Measurements from ENCODE around the gene CTSD.

The CTSD gene

GRCh38 chr11:1744891-1745700 is 18.6 kb downstream of the CTSD start:
- DNase-seq (ENCODE audit: low read depth in 2 of 2): no peak

GRCh38 chr11:1744137-1744886 is 19.4 kb downstream of the CTSD start:
- no peak for DNase-seq (ENCODE audit: low read depth in 2 of 2)

- DNase-seq (ENCODE audit: low read depth in 2 of 2): no peak
These were observed 20.1 kb downstream of the CTSD start for GRCh38 chr11:1743585-1744136.

GRCh38 chr11:1742869-1743584 is 20.7 kb downstream of the CTSD start:
- DNase-seq (ENCODE audit: low read depth in 2 of 2): no peak

- no peak for DNase-seq (ENCODE audit: low read depth in 2 of 2)
These were observed 21.4 kb downstream of the CTSD start for GRCh38 chr11:1742371-1742770.

GRCh38 chr11:1741741-1742140 is 22.0 kb downstream of the CTSD start:
- no peak for DNase-seq (ENCODE audit: low read depth in 2 of 2)

GRCh38 chr11:1740786-1741530 is 22.8 kb downstream of the CTSD start:
- DNase-seq (ENCODE audit: low read depth in 2 of 2): no peak

GRCh38 chr11:1739576-1739975 is 24.2 kb downstream of the CTSD start:
- DNase-seq (ENCODE audit: low read depth in 2 of 2): no peak

- no peak for DNase-seq (ENCODE audit: low read depth in 2 of 2)
These were observed 25.3 kb downstream of the CTSD start for GRCh38 chr11:1738380-1738779.

- no peak for DNase-seq (ENCODE audit: low read depth in 2 of 2)
These were observed 26.5 kb downstream of the CTSD start for GRCh38 chr11:1737080-1737757.

GRCh38 chr11:1736447-1736992 is 27.2 kb downstream of the CTSD start:
- no peak for DNase-seq (ENCODE audit: low read depth in 2 of 2)

- no peak for DNase-seq (ENCODE audit: low read depth in 2 of 2)
These were observed 28.5 kb downstream of the CTSD start for GRCh38 chr11:1735271-1735670.

- DNase-seq (ENCODE audit: low read depth in 2 of 2): no peak
These were observed 29.1 kb downstream of the CTSD start for GRCh38 chr11:1734641-1735081.

GRCh38 chr11:1733716-1734640 is 29.7 kb downstream of the CTSD start:
- no peak for DNase-seq (ENCODE audit: low read depth in 2 of 2)

GRCh38 chr11:1733009-1733715 is 30.6 kb downstream of the CTSD start:
- DNase-seq (ENCODE audit: low read depth in 2 of 2): no peak

- no peak for DNase-seq (ENCODE audit: low read depth in 2 of 2)
These were observed 31.2 kb downstream of the CTSD start for GRCh38 chr11:1732418-1733008.

- no peak for DNase-seq (ENCODE audit: low read depth in 2 of 2)
These were observed 32.2 kb downstream of the CTSD start for GRCh38 chr11:1731451-1732059.

- no peak for DNase-seq (ENCODE audit: low read depth in 2 of 2)
These were observed 33.6 kb downstream of the CTSD start for GRCh38 chr11:1730059-1730629.
